Adipose tissue (tissue), 3 donors: ENCODE data around the gene ZDHHC9. TPM values are rescaled to one million over a fixed set of nuclear protein-coding genes. Genes with fewer than 3 reads are reported as not detected.

Experiments used
- H3K27ac ChIP-seq: one replicate; pipeline ENCODE4 v1.5.1; 2013; ENCODE audit warnings: low read depth, low read length
- WGBS, 3 donors: extraction: QIAGEN DNeasy Blood & Tissue Kit; methylation state at CpG; one replicate each; pipeline ENCODE4 v1.1.7; 2013; 5-methylcytosine and 5-hydroxymethylcytosine counted together
- polyA plus RNA-seq, 3 donors: library from polyadenylated mRNA; stranded (reverse); fragments of 200-250 nt; gene quantifications; one replicate each; pipeline ENCODE4 v1.2.3, GENCODE V29; 2013
- donor health status: healthy with polysubstance abuse.
- donor health status: Bipolar disorder and iron deficiency.
- donor health status: healthy.

Gene ZDHHC9
- polyA plus RNA-seq, 3 donors = 10.5 to 32.8 (median 16.3) TPM

DNA sequence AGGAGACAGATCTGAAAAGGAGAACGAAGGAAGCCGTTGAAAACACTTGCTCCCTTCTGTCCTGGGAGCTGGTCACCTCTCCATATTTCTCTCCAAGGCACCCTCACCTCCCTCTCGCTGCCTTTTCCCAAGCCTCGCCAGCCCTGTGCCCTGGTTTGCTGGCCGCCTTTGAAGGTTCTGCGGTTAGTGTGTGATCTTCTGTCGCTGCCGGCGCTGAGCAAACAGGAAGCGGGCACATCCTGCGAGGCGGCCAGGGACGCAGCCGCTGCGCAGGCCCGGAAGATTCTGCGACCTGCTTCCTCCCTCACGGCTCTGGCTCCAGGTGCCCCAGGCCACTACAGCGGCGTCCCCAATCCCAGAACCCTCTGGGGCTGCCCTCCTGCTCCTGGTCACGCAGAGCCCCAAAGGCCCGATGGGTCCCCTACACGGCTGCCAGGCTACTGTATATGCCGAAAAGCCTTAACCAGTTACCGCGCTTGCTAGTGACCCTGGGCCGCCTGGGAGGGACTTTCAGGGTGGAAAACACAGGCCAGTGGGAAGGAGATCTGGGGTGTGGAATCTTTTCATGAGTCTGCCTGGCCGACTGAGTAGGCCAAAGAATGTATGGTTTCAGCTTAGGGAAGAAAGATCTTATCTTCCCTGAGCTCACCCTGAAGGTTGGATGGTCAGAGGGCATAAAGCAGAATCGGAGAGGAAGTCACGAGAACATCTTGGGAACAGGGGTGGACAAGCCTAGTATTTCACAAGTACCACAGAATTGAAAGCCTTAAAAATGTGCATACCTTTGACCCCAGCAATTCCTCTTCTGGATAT, 66.3 kb downstream of the ZDHHC9 start:
- no peak overlapping the region for H3K27ac ChIP-seq

DNA sequence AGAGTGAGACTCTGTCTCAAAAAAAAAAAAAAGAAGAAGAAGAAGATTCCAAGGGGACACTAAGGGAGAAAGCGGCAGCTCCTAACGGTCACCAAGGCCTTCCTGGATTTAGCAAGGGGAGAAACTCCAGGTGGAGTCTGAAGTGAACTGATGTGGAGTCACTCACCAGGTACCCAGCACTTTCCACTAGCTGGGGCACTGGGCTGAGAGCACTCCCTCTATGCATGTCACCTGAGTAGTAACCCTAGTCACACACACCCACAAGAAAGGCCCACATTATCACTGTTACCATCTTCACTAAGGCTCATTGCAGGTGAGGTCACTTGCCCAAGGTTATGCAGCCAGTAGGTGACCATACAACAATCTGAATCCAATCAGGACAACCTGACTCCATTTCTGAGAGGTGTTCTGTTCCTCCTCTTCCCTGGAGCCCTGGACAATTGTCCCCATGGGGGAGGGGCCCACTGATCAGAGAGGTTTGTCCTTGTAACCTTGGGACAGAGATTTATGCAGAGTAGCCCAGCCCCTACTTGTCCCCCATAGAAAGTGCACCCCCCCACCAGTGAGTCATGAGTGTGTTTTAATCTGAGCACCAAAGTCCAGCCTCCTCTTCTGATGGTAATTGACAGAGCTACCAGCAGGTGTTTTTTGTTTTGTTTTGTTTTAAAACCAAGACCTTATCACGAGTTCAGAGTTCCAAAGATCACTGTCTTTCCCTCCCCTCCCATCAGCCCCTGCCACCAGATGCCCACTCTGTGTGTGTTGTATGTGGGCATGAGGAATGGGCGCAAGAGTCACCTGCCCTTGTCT, 69.8 kb downstream of the ZDHHC9 start:
- WGBS, 3 donors = 76 to 80% (median 78%) methylated on average over 4 of the region's 4 CpGs
- H3K27ac ChIP-seq = no peak overlapping the region

More for the DNA sequence above, 66.3 kb downstream of the ZDHHC9 start:
- WGBS, 3 donors = 47 to 61% (median 54%) methylated on average over 28 to 30 of the region's 30 CpGs

DNA sequence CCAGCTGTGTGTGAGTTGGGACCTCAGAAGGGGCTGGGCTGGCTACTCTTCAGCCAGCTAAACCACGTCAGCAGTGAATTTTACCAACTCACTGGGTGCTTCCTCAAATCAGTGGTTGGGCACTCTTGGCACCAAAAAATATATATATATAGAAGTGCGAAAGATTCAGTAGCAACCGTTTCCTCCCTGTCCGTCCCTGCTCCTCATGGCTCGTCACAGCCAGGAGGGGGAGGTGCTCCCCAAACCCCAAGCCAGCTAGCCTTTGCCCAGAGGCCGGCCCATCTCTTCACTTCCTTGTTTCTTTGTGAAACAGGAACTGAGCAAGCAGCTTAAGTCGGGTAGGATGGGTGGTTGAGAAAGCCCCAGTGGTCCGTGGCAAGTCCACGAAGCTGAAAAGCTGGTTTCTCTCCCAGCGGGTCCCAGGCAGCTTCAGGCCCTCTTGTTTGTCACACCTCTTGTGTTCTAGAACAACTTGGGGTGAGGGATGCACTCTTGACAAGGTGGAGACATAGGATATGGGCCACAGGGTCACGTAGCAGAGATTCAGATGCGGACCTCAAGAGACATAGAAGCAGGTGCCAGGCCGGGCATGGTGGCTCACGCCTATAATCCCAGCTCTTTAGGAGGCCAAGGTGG, 70.8 kb downstream of the ZDHHC9 start:
- H3K27ac ChIP-seq = no peak overlapping the region
- 54 to 81% (median 59%) methylated on average over 12 to 14 of the region's 14 CpGs for WGBS, 3 donors

DNA sequence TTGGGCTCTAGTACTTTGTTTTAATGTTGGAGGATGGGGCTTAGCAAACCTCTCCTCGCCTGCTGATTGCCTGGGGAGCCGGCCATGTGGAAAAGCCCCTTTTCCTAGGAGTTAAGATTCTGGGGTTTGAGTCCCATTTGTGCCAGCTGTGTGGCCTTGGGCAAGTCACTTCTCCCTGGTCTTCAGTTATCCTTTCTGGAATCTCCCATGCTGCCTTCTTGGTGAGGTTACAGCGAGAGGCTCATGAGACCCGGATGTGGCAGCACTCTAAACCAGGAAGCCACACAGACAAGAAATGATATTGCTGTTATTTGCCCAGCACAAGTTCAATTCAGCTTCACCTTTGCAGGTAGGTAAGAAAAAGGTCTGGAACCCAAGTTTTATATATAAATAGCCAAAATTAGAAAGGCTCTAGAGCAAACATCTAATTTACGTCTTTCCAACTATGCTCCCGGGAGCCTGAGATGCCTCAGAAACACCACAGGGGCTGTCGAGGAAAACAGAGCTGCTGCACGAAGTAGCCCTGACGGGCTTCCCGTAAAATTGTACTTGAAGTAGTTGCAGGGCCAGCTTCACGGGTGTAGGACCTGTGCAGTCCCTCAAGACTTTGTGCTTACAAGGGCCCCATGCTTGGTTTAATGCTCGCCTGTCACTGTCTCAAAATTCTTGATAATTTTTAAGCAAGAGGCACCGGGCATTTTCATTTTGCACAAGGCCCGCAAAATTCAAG, 72.3 kb downstream of the ZDHHC9 start:
- no peak overlapping the region for H3K27ac ChIP-seq
- WGBS, 3 donors = 72 to 83% (median 77%) methylated on average over 14 of the region's 14 CpGs

DNA sequence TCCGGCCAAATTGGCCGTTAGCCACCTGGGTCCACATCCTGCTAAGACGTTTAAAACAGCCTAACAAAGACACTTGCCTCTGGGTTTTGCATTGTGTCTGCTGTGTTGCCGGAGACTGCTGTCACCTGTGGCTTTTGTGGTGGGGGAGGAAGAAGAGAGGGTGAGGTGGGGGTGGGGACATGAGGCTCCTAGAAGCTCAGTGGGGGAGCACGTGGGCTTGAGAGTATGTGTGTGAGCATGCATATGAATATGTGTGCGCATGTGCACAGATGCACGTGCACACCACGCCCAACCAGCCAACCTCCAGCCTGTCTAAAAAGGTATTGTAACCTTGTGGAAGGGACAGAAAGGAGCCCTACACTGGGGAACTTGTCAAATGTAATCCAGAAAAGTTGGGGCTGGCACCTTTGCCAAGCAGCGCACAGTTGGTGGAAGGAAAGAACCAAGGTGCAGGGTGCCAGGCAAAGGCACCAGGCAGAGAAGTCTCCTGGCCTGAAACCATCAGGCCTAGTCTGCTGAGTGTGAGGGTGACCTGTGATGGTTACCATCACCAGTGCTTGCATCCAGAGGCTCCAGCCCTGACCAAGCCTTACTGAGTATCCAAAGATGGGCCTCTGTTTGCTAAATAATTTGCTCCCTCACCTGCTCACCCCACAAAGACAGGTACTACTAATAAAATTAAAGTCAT, 74.1 kb downstream of the ZDHHC9 start:
- WGBS, 3 donors = 48 to 53% (median 51%) methylated on average over 9 of the region's 9 CpGs
- no peak overlapping the region for H3K27ac ChIP-seq

DNA sequence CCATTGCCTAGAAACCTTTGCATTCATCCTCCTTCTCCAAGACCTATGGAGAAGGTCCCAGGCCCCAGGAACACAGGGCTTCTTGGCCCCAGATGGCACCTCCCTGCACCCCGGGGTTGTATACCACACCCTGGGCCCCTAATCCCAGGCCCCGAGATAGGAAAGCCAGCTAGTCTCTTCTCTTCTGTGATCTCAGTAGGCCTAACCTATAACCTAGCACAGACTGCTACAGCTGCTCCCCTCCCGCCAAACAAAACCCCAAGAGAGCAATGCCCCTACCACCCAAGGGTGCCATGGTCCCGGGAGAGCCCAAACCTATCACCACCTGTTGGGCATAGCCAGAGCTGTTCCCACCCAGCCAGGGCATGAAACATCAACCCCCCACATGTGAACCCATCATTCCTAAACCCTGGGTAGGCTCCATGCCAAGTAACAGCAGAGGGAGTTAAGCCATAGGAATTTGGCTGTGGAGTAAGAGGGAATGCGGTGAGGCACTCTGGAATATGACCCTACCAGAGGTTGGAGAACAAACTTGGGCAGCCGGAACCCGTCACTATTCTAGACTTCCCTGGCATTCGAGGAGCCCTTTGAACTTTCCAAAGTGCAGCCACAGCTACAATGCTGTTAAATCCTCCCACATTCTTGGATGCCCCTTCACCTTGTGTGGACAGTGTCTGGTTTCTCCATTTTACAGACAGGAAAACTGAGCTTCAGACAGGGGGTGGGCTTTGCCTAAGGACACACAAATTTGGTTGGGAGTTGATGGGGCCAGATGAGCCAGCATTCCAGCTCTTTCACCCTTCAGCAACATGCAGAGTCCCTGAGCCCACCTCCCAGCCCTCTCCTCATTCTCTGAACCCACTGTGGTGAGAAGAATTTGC, 74.9 kb downstream of the ZDHHC9 start:
- no peak overlapping the region for H3K27ac ChIP-seq
- 87 to 93% (median 87%) methylated on average over 6 to 8 of the region's 8 CpGs for whole genome bisulfite sequencing, 3 donors

DNA sequence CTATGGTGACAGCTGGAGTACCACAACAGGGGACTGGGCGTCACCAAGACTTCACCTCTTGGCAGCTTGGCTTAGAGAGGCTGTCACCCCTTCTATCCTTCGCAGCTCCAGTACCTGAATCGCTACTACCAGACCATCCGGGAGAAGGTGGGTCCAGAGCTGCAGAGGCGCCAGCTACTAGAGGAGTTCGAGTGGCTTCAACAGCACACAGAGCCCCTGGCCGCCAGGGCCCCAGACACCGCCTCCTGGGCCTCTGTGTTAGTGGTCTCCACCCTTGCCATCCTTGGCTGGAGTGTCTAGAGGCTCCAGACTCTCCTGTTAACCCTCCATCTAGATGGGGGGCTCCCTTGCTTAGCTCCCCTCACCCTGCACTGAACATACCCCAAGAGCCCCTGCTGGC, 75.5 kb downstream of the ZDHHC9 start:
- WGBS, 3 donors = 91 to 95% (median 93%) methylated on average over 7 to 8 of the region's 8 CpGs
- H3K27ac ChIP-seq = no peak overlapping the region

DNA sequence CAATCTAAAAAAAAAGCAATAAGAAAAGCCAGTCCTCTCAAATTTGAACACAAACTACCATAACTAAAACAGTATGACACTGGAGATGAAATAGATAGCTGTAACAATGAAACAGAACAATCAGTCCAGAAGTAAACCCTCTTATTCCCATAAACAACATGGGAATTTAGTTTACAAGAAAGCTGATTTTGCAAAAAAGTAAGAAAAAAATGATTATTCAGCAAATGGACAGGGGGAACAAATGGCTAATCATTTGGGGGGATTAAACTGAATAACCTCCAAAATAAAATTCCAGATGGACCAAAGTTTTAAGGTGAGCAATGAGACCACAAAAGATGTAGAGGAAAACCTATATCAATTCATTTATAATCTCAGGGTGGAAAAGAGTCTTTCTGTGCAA, 80.0 kb downstream of the ZDHHC9 start:
- H3K27ac ChIP-seq = no peak overlapping the region

DNA sequence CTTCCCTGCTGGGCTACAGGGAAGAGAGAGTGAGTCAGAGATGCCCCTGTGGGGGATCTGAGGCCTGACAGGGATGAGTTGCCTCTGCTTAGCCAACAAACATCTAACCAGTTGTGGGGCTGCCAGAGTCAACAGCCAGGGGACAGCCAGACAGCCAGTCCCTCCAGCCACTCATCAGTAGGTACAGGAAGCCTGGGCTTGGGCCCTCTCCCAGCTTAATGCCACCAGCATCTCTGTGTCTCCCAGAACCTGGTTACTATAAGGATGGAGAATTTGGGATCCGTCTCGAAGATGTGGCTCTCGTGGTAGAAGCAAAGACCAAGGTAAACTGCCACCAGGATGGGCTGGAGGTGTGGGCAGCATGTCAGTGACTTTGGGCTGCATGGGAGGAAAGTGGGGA, 81.2 kb downstream of the ZDHHC9 start:
- 87 to 95% (median 91%) methylated on average over 3 of the region's 3 CpGs for WGBS, 3 donors
- no peak overlapping the region for H3K27ac ChIP-seq

DNA sequence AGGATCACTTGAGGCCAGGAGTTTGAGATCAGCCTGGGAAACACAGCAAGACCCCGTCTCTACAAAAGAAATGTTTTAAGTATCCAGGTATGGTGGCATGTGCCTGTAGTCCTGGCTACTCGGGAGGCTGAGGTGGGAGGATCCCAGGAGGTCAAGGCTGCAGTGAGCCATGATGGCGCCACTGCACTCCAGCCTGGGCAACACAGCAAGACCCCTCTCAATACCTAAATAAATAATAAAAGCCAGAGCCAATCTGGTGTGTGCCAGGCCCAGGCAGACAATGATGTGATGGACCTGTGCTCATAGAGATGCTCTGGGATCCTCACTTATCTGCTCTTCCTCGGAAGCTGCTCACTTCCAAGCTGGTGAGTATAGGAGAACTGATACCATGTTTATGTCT, 82.1 kb downstream of the ZDHHC9 start:
- WGBS, 3 donors = 81 to 98% (median 96%) methylated on average over 4 of the region's 4 CpGs
- no peak overlapping the region for H3K27ac ChIP-seq

DNA sequence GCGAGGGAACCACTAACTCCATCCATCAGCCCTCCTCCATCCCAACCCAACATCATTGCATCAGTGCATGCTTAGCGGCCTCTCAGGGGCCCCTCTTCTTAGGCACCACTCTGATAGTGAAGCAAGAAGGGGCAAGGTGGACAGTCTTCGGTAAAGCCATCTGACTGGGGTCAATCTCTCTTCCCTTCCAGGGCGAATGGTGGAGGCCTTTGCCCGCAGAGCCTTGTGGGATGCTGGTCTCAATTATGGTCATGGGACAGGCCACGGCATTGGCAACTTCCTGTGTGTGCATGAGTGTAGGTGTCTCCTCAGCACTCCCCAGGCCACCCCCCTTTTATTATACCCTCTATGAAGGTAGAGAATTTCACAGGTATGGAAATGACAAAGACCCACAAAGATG, 82.7 kb downstream of the ZDHHC9 start:
- no peak overlapping the region for H3K27ac ChIP-seq
- WGBS, 3 donors = 90 to 100% (median 93%) methylated on average over 3 to 6 of the region's 6 CpGs

DNA sequence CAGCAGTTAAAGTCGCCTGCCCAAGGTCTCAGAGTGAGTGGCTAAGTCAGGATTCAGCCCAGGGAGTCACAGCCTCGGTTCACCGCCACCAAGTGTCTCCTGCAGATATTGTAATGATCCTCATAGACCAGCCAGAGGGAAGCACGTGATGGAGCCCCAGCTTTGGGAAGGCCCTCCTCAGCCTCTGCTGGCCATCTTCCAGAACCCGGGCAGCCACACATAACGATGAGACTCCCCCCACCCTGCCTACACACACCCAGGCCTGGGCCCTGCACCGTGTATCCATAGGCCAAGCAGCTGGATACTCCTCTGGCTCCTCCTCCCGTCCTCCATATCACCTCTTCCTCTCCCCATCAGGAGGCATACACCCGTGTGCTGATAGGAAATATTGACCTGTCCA, 83.5 kb downstream of the ZDHHC9 start:
- H3K27ac ChIP-seq = no peak overlapping the region
- 49 to 63% (median 54%) methylated on average over 4 to 9 of the region's 9 CpGs for WGBS, 3 donors

DNA sequence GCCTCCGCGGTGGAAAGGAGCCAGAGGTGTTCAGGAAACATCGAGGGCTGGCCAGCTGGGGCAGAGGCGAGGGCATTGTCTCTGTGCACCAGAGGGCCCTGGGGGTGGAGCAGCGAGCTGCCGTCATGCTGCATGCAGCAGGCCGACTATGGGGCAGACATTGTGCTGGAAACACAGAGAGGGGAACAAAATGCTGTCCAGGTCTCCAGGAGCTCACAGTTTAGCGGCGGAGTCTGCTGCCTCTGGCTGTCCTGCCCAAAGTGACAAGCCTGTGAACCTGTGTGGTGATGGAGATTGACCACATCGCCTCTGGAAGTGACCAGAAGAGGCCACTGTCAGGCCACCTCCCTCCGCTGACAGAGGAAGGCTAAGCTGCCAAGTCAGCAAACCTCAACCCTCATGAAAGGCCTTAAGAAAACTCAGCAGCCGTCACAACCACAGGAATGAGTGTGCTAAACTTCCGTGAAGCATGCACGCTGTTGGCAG, 84.1 kb downstream of the ZDHHC9 start:
- H3K27ac ChIP-seq = no peak overlapping the region
- WGBS, 3 donors = 21 to 51% (median 37%) methylated on average over 12 to 14 of the region's 14 CpGs

DNA sequence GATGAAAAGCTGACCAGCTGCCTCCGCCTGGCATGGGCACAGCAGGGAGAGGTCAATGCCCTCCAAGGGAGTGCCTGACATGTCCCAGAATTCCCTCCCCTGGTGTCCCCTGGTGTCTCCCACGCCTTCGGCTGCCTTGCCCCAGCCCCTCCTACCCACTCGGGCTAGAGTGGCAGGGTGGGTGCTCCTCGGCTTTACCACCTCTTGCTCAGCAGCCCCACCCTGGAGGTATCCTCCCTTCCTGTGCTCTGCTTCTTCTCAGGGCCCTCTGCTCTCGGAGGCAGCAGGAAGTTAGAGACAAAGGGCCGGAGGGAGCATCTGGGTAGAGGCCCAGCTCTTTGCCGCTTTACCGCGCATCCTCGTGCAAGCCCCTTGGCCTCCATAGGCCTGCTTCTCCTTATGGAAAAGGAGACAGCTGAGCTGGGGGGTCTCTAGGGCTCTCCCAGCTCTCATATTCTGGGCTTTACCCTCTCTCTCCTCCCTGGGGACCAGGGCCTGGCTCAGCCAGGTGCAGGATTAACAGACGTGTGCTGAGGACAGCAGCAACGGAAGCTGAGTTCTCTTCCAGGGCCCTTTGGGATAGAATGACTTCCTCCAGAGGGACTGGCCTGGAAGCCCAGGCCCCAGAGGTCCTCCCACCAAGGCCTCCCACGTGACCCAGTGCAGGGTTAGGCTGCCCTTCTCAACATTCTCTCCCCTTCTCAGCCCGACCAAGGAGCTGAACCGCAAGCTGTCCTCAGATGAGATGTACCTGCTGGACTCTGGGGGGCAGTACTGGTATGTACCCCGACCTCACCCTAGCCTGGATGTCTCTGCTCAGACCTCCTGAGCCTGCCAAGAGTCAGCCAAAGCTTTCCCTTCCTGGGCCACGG, 87.7 kb downstream of the ZDHHC9 start:
- H3K27ac ChIP-seq = no peak overlapping the region
- WGBS, 3 donors = 63 to 81% (median 69%) methylated on average over 12 to 18 of the region's 18 CpGs

DNA sequence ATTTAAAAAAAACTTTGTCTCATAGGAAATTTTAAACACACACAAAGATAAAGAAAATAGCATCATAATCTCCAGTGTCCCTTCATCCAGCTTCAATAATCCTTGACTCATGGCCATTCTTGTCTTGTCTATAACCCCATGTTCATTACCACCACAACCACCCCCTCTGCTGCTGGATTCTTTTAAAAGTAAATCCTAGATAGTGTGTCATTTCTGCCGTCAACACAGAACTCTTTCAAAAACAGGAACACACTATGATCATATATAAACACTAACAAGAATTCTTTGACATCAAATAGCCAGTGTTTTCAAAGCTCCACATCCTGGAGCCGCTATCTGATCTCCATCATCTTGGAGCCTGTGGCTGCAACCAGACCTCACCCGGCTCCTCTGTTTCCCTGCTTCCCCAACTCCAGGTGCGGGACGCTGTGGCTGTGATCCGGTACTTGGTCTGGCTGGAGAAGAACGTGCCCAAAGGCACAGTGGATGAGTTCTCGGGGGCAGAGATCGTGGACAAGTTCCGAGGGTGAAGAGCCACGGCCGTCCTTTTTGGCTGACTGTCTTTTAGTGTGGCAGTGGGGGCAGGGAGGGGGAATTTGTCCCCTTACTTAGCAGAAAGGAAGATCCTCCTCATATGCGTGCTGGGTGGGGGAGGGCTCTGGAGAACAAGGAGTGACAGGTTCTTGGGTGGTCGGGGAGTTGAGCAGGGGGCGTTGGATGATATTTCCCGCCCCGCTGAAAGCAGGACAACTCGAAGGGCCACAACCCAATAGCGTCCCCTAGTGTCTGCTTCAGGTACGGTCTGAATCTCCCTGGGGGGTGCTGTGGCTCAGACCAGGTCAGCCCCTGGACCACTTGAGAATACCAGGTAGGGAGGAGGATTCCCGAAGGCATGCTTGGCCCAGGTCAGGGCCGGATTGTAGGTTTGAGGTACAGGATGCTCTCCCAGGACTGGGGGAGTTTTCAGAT, 89.3 kb downstream of the ZDHHC9 start:
- 41 to 57% (median 53%) methylated on average over 22 of the region's 22 CpGs for WGBS, 3 donors
- H3K27ac ChIP-seq = no peak overlapping the region
